ENCODE results near the gene ZNF691.
"Not testable (repeated sequence)": the region's sequence is repeated elsewhere in the genome, so short reads cannot be mapped to it uniquely, and the experiment has no call there.

ZNF691 gene

GRCh38 chr1:42886046-42886739 lies 39.8 kb downstream of the ZNF691 start:
- DNase-seq, result no peak

DNA sequence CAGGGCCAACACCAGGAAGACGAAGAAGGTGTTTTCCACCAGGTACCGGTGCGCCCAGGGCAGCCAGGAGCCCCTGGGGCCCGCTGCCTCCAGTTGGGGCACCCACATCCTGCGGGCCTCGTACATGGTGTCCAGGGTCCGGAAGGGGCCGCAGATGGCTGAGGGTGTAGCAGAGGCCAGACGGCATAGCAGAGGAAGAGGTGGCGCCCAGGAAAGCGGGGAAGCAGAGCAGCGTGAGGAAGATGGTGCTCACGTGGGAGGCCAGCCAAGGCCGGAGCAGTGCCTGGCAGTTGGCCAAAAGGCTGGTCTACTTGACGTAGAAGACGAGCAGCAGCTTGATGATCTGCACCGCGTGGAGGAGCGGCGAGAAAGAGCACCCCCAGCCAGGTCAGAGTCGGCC lies 40.4 kb downstream of the ZNF691 start:
- ATAC-seq (replicated peaks) (no peak), DNase-seq (no peak)
- Mint-ChIP-seq H3K36me3 (ENCODE audit: insufficient read depth) (no peaks in the 10 kb centered on the region), H3K9me3 (no peaks in the 10 kb centered on the region), H3K4me3 (no peak overlapping the region), H3K27me3 (peaks cover 27 to 29% of the 10 kb centered on the region in 2 donors), H3K27ac (no peak overlapping the region), H3K4me1 (ENCODE audit: low read depth in 2 of 2) (no peaks in the 10 kb centered on the region)

More at GRCh38 chr1:42886046-42886739, 39.8 kb downstream of the ZNF691 start:
- no peaks in the 10 kb centered on the region for H3K9me3 Mint-ChIP-seq
- ATAC-seq (replicated peaks), result no peak
- H3K4me1 Mint-ChIP-seq (ENCODE audit: low read depth in 2 of 2), result no peaks in the 10 kb centered on the region
- H3K27ac Mint-ChIP-seq, result no peak overlapping the region
- H3K4me3 Mint-ChIP-seq, result no peak overlapping the region
- peaks cover 23 to 29% of the 10 kb centered on the region in 2 donors for H3K27me3 Mint-ChIP-seq
- H3K36me3 Mint-ChIP-seq (ENCODE audit: insufficient read depth), result no peaks in the 10 kb centered on the region

DNA sequence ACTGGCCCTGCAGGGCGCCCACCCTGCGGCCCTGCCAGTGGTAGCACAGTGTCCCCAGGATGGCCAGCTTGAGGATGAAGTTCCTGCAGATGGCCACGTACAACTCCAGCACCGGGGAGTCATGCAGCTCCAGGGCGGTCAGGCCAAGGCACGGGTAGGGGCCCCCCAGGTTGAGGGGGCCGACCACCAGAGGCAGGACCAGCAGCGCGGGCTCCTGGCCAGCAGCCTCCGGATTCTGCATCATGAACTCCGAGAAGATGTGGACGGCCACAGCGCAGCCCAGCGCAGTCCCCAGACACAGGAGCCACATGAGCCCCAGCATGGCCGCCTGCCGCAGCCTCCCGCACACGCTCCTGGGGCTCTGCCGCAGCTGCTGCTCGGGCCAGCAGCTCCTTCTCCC lies 41.0 kb downstream of the ZNF691 start:
- no peak for ATAC-seq (replicated peaks)
- no peaks in the 10 kb centered on the region for H3K9me3 Mint-ChIP-seq

DNA sequence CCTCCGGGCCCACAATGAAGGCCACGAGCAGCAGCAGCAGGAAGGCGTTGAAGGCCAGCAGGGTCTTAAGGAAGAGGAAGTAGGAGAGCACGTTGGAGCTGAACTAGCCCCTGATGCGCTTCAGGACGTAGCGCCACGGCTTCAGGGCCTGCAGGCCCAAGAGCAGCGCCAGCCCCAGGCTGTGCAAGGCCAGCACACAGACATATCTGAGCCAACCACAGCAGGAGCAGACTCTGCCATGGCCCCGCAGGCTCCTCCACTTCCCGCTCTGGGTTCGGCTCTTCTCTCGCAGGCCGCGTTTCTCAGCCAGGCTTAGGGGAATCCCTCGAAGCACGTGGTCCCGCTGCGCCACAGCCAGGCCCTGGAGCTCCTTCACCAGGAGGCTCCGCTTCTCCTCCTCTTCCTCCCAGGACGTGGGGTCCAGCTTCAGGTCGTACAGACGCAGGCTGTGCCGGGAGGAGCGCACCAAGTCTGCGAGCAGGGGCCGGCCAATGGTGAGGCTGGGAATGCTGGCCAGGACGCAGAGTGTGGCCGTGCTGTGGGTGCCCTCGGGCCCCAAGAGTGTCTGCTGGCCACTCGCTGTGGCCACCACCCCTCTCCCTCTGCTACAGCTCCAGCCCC lies 41.7 kb downstream of the ZNF691 start:
- Mint-ChIP-seq H3K36me3 (ENCODE audit: insufficient read depth) (no peaks in the 10 kb centered on the region), H3K4me3 (no peak overlapping the region), H3K27me3 (peaks cover 27 to 29% of the 10 kb centered on the region in 2 donors), H3K27ac (no peak overlapping the region), H3K4me1 (ENCODE audit: low read depth in 2 of 2) (no peaks in the 10 kb centered on the region), H3K9me3 (no peaks in the 10 kb centered on the region)
- ATAC-seq (replicated peaks) (no peak), DNase-seq (no peak)

More for the DNA sequence above, 41.0 kb downstream of the ZNF691 start:
- Mint-ChIP-seq H3K4me3 (no peak overlapping the region), H3K36me3 (ENCODE audit: insufficient read depth) (no peaks in the 10 kb centered on the region), H3K4me1 (ENCODE audit: low read depth in 2 of 2) (no peaks in the 10 kb centered on the region), H3K27ac (no peak overlapping the region), H3K27me3 (peaks cover 27 to 29% of the 10 kb centered on the region in 2 donors)
- no peak for DNase-seq

- Mint-ChIP-seq H3K4me1 (ENCODE audit: low read depth in 2 of 2) (no peaks in the 10 kb centered on the region), H3K36me3 (ENCODE audit: insufficient read depth) (no peaks in the 10 kb centered on the region), H3K9me3 (no peaks in the 10 kb centered on the region)
Observed at GRCh38 chr1:42889264-42889663, 42.9 kb downstream of the ZNF691 start.

DNA sequence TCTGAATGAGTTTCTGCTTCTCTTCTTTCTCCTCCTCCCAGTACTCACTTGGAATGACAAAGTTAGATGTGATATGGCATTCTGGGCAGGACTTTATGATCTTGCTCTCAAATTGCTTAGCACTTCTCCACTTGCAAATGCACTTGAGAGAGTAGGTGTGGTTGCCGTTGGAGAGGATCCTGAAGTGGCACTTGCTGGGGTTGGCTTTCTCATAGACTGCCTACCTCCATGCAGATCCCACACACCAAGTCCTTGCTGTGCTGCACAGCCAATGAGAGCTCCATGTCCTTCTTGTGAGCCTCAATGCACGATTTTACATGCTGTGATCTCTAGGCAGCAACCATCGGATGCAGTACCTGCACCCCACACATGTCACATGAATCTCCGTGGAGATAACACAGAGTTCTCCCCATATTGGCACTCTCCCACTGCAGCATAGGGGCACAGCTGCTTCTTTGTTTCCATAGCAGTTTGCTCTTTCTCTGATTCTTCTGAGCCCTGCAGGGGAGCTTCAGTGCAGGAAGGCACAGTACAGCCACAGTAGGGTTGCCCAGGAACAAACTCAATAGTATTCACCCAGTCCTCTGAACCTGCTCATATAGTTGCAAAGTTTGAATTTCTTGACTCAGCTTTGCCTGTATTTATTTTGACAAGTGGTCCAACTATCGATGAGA lies 45.2 kb downstream of the ZNF691 start:
- no peak overlapping the region for H3K4me3 Mint-ChIP-seq
- H3K9me3 Mint-ChIP-seq, result no peaks in the 10 kb centered on the region
- peaks cover 29 to 37% of the 10 kb centered on the region in 2 donors for H3K27me3 Mint-ChIP-seq
- no peaks in the 10 kb centered on the region for H3K36me3 Mint-ChIP-seq (ENCODE audit: insufficient read depth)
- ATAC-seq (replicated peaks), result no peak
- no peaks in the 10 kb centered on the region for H3K4me1 Mint-ChIP-seq (ENCODE audit: low read depth in 2 of 2)
- no peak overlapping the region for H3K27ac Mint-ChIP-seq
- no peak for DNase-seq

More at GRCh38 chr1:42889264-42889663, 42.9 kb downstream of the ZNF691 start:
- no peak for DNase-seq
- ATAC-seq (replicated peaks), result no peak
- no peak overlapping the region for H3K4me3 Mint-ChIP-seq
- no peak overlapping the region for H3K27ac Mint-ChIP-seq
- H3K27me3 Mint-ChIP-seq, result peaks cover 23 to 26% of the 10 kb centered on the region in 2 donors

GRCh38 chr1:42899960-42900359 lies 53.5 kb downstream of the ZNF691 start:
- Mint-ChIP-seq H3K9me3 (peaks cover 2 to 15% of the 10 kb centered on the region in 2 donors), H3K27me3 (peaks cover 57 to 72% of the 10 kb centered on the region in 2 donors)
- not testable (repeated sequence) for H3K36me3 Mint-ChIP-seq (ENCODE audit: insufficient read depth); H3K27ac Mint-ChIP-seq; DNase-seq; ATAC-seq (replicated peaks); H3K4me3 Mint-ChIP-seq; H3K4me1 Mint-ChIP-seq (ENCODE audit: low read depth in 2 of 2)
